GM20000 (cell line): ENCODE measurements around the gene ZNF107.
"Not testable (repeated sequence)": the region's sequence is repeated elsewhere in the genome, so short reads cannot be mapped to it uniquely, and the experiment has no call there.

Source experiments
- DNase-seq: peaks from one replicate; pipeline ENCODE4 v3.0.0; 2012; ENCODE audit warnings: low spot score
- CTCF ChIP-seq: IDR thresholded peaks from 2 replicates; pipeline ENCODE4 v1.5.1; 2012; ENCODE audit warnings: mild to moderate bottlenecking, control low read depth; ENCODE audit errors: extremely low read depth, missing control alignments

The ZNF107 gene

GRCh38 chr7:64688988-64689387 is 23.1 kb downstream of the ZNF107 start:
- DNase-seq: no peak
- TF ChIP-seq CTCF: no peak

DNA sequence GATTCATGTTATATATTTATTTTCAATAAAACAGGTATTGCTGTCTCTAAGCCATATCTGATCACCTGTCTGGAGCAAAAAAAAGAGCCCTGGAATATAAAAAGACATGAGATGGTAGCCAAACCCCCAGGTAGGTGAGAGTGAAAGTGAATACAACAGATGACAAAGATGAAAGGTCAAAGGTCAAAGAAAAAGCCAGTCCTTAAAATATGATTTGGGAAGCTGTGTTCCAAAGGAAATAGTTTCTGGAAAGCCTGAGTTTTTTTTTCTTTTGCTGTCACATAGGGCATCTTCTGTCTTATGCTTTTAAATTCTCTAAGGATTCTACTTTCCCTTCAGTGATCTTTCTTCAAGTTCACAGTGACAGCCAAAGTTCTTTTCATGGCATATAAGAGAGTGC is 25.9 kb downstream of the ZNF107 start:
- DNase-seq: no peak
- TF ChIP-seq CTCF: no peak

DNA sequence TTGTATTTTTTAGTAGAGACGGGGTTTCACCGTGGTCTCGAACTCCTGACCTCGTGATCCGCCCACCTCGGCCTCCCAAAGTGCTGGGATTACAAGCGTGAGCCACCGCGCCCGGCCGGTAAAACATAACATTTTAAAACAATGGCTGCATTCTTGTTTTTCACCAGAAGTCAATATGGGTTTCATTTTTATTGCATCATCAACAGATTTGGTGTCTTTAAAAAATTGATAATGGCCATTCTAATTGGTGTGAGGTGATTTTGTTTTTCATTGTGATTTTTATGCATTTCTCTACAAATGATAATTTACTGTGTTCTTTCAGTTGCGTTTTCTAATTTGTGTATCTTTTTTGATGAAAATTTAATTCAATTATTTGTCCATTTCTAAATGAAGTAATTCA is 31.9 kb downstream of the ZNF107 start:
- DNase-seq: not testable (repeated sequence)

GRCh38 chr7:64706625-64707292 is 40.8 kb downstream of the ZNF107 start:
- DNase-seq: no peak
- TF ChIP-seq CTCF: no peak

GRCh38 chr7:64717896-64718295 is 52.0 kb downstream of the ZNF107 start:
- not testable (repeated sequence) for DNase-seq

DNA sequence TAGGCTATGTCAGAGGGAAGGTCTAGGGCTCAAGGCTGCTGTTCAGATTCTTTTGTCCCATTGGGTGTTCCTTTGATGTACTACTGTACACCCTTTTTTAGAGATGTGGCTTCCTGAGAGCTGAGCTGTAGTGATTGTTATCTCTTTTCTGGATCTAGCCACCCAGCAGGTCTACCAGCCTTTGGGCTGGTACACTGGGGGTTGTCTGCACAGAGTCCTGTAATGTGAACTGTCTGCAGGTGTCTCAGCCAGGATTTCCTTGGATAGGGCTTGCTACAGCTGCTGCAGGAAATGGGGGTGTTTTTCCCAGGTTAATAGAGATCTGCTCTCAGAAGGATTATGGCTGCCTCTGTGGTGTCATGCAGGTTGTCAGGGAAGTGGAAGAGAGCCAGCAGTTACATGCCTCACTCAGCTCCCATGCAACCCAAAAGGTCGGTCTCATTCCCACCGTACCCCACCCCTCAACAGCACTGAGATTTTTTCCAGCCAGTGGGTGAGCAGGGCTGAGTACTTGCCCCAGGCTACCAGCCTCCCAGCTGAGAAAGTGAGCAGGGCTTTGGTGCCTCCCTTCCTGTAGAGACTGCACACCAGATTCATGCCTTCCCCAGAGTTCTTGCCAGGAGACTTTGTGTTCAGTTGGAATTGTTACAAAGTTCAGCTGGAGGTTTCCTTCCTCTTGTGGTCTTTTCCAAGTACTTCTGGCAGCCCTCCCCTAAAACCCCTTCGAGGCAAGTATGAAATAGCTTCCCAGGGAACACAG is 63.3 kb downstream of the ZNF107 start:
- TF ChIP-seq CTCF: no peak
- no peak for DNase-seq

GRCh38 chr7:64733550-64734240 is 67.8 kb downstream of the ZNF107 start:
- DNase-seq: no peak

DNA sequence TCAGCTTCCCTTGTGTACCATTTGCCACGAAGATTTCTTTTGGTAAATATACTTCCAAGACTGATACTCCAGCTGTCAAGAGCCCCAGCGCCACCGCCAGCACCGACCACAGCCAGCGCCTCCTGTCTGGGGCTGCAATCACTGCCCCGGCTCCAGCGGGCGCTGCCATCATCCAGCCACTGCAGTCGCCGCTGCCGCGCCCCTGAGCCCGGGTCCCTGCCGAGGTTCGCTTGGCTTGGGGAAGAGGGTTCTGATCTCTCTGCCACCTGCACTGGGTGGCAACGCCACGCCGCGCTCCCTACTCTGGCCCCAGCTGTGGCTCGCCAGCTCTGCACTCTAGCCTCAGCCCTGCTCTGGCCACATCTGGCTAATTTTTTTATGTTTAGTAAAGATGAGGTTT is 70.6 kb downstream of the ZNF107 start:
- TF ChIP-seq CTCF: no peak
- DNase-seq: no peak

More at GRCh38 chr7:64733550-64734240, 67.8 kb downstream of the ZNF107 start:
- TF ChIP-seq CTCF: no peak

DNA sequence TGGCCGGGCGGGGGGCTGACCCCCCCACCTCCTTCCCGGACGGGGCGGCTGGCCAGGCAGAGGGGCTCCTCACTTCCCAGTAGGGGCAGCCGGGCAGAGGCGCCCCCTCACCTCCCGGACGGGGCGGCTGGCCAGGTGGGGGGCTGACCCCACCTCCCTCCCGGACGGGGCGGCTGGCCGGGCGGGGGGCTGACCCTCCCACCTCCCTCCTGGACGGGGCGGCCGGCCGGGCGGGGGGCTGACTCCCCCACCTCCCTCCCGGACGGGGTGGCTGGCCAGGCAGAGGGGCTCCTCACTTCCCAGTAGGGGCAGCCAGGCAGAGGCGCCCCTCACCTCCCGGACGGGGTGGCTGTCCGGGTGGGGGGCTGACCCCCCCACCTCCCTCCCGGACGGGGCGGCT is 72.5 kb downstream of the ZNF107 start:
- DNase-seq: not testable (repeated sequence)

DNA sequence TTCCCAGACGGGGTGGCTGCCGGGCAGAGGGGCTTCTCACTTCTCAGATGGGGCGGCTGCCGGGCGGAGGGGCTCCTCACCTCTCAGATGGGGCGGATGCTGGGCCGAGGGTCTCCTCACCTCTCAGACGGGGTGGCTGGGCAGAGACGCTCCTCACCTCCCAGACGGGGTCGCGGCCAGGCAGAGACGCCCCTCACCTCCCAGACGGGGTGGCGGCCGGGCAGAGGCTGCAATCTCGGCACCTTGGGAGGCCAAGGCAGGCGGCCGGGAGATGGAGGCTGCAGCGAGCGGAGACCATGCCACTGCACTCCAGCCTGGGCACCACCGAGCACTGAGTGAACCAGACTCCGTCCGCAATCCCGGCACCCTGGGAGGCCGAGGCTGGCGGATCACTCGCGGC is 73.0 kb downstream of the ZNF107 start:
- DNase-seq: not testable (repeated sequence)
